IMR-90 (cell line): ENCODE data around the gene NOL12. TPM values are rescaled to one million over a fixed set of nuclear protein-coding genes. Genes with fewer than 3 reads are reported as not detected.

Source experiments
- ATAC-seq: fragments of 200-7000 bp; cut with Tn5 transposase; 2 replicates; pipeline ENCODE4 v1.9.1; 2020; ENCODE audit warnings: low read depth, mild to moderate bottlenecking, moderate library complexity
- BruUV-seq: library from RNA; stranded (reverse); fragments of 400-500 nt; replicated peaks from 2 replicates; lab custom pipeline; 2021; lab: Mats Ljungman, UMichigan
- CTCF ChIA-PET: fragments of 300-600 bp; formaldehyde crosslinking; extraction: SDS; loops from one replicate; lab custom pipeline; 2021; ENCODE audit warnings: antibody characterized with exemption; lab: Yijun Ruan, JAX
- POLR2A ChIA-PET: fragments of 300-600 bp; sonication (Branson Sonifier 250); formaldehyde crosslinking; loops from one replicate; lab custom pipeline; 2022; ENCODE audit warnings: antibody characterized with exemption; ENCODE audit not compliant: unreplicated experiment; lab: Charles Lee
- DNase-seq: peaks from one replicate; pipeline ENCODE4 v3.0.0; 2013
- H2AFZ ChIP-seq: replicated peaks from 2 replicates; pipeline ENCODE3; 2013; ENCODE audit warnings: low read length, mild to moderate bottlenecking; ENCODE audit not compliant: poor library complexity
- H2AK5ac ChIP-seq: 2 replicates; pipeline ENCODE4 v1.6.1; 2013; ENCODE audit warnings: low read depth, low read length, inconsistent platforms
- H2AK9ac ChIP-seq: replicated peaks from 2 replicates; pipeline ENCODE3; 2013; ENCODE audit warnings: mild to moderate bottlenecking, low read depth, low read length, moderate library complexity; ENCODE audit not compliant: poor library complexity
- H2BK120ac ChIP-seq: 2 replicates; pipeline ENCODE4 v1.6.1; 2013; ENCODE audit warnings: low read depth, low read length, inconsistent platforms
- H2BK15ac ChIP-seq: 3 replicates; pipeline ENCODE4 v1.6.1; 2013; ENCODE audit warnings: low read depth, low read length, inconsistent platforms
- H2BK20ac ChIP-seq: 2 replicates; pipeline ENCODE4 v1.6.1; 2013; ENCODE audit warnings: low read depth, mild to moderate bottlenecking, inconsistent platforms, low read length, moderate library complexity
- H2BK5ac ChIP-seq: 2 replicates; pipeline ENCODE4 v1.6.1; 2013; ENCODE audit warnings: mild to moderate bottlenecking, low read depth, low read length, inconsistent platforms; ENCODE audit not compliant: poor library complexity, severe bottlenecking
- H3K14ac ChIP-seq: replicated peaks from 2 replicates; pipeline ENCODE4 v1.6.1; 2013; ENCODE audit warnings: low read depth, low read length, inconsistent platforms
- H3K18ac ChIP-seq: 2 replicates; pipeline ENCODE4 v1.6.1; 2013; ENCODE audit warnings: low read depth, low read length, control low read depth
- H3K23ac ChIP-seq: 2 replicates; pipeline ENCODE4 v1.6.1; 2013; ENCODE audit warnings: low read depth, low read length, inconsistent platforms
- H3K27ac ChIP-seq: 2 replicates; pipeline ENCODE4 v1.5.1; 2013; ENCODE audit warnings: mild to moderate bottlenecking, control low read depth, low read length; ENCODE audit not compliant: insufficient read depth
- H3K27me3 ChIP-seq: 2 replicates; pipeline ENCODE4 v1.6.1; 2013; ENCODE audit warnings: low read length; ENCODE audit not compliant: control insufficient read depth, insufficient read depth
- H3K36me3 ChIP-seq: 2 replicates; pipeline ENCODE4 v1.6.1; 2013; ENCODE audit warnings: low read length, mixed read lengths; ENCODE audit not compliant: control insufficient read depth, insufficient read depth
- H3K4ac ChIP-seq: 2 replicates; pipeline ENCODE4 v1.6.1; 2013; ENCODE audit warnings: low read depth, low read length, inconsistent platforms
- H3K4me1 ChIP-seq: 2 replicates; pipeline ENCODE4 v1.6.1; 2013; ENCODE audit warnings: low read length, mixed read lengths; ENCODE audit not compliant: control insufficient read depth, insufficient read depth
- H3K4me2 ChIP-seq: 2 replicates; pipeline ENCODE4 v1.6.1; 2013; ENCODE audit warnings: low read depth, mild to moderate bottlenecking, control low read depth, low read length, moderate library complexity
- H3K4me3 ChIP-seq: 2 replicates; pipeline ENCODE4 v1.5.1; 2013; ENCODE audit warnings: low read depth, mild to moderate bottlenecking, control low read depth, low read length, moderate library complexity; ENCODE audit not compliant: insufficient read depth
- H3K56ac ChIP-seq: 2 replicates; pipeline ENCODE4 v1.6.1; 2013; ENCODE audit warnings: low read length, inconsistent platforms; ENCODE audit not compliant: insufficient read depth; ENCODE audit errors: extremely low read depth
- H3K79me1 ChIP-seq, 2 experiments: 2 replicates each; pipeline ENCODE4 v1.6.1; 2013; ENCODE audit warnings: low read length in 2 of 2, inconsistent platforms in 1 of 2, low read depth in 1 of 2
- H3K9ac ChIP-seq: 2 replicates; pipeline ENCODE4 v1.6.1; 2013; ENCODE audit warnings: low read depth, low read length, control low read depth
- H3K9me1 ChIP-seq: 2 replicates; pipeline ENCODE4 v1.6.1; 2013; ENCODE audit warnings: low read length, inconsistent platforms; ENCODE audit not compliant: insufficient read depth
- H3K9me3 ChIP-seq: 2 replicates; pipeline ENCODE4 v1.6.1; 2013; ENCODE audit warnings: low read length; ENCODE audit not compliant: control insufficient read depth, insufficient read depth
- H4K20me1 ChIP-seq: 2 replicates; pipeline ENCODE4 v1.6.1; 2013; ENCODE audit warnings: low read length, inconsistent platforms; ENCODE audit not compliant: insufficient read depth
- H4K5ac ChIP-seq: 2 replicates; pipeline ENCODE4 v1.6.1; 2013; ENCODE audit warnings: mild to moderate bottlenecking, low read depth, low read length, control low read depth
- H4K8ac ChIP-seq, 2 experiments: 2 replicates each; pipeline ENCODE4 v1.6.1; 2013; ENCODE audit warnings: low read depth in 2 of 2, low read length in 2 of 2, control low read depth in 1 of 2, inconsistent platforms in 1 of 2
- H4K91ac ChIP-seq: 2 replicates; pipeline ENCODE4 v1.6.1; 2013; ENCODE audit warnings: low read depth, low read length, inconsistent platforms; ENCODE audit not compliant: insufficient read depth
- BHLHE40 ChIP-seq: fragments of 150-350 bp; IDR thresholded peaks from 2 replicates; pipeline ENCODE4 v1.6.1; 2016; ENCODE audit warnings: mild to moderate bottlenecking, low read depth, low read length
- CEBPB ChIP-seq: IDR thresholded peaks from 2 replicates; pipeline ENCODE4 v1.6.1; 2012; ENCODE audit warnings: low read depth, low read length, improper control_type of control experiment
- CHD1 ChIP-seq: IDR thresholded peaks from 2 replicates; pipeline ENCODE4 v1.6.1; 2012; ENCODE audit warnings: low read depth, low read length, improper control_type of control experiment
- CTCF ChIP-seq: conservative IDR thresholded peaks from 2 replicates; pipeline ENCODE4 v1.5.1; 2012; ENCODE audit warnings: mild to moderate bottlenecking, low read depth, low read length, improper control_type of control experiment
- ELK1 ChIP-seq: fragments of 150-350 bp; IDR thresholded peaks from 2 replicates; pipeline ENCODE4 v1.6.1; 2016; ENCODE audit warnings: low read depth, mild to moderate bottlenecking, low read length, moderate library complexity, borderline replicate concordance
- FOS ChIP-seq: fragments of 150-350 bp; IDR thresholded peaks from 2 replicates; pipeline ENCODE4 v1.6.1; 2016; ENCODE audit warnings: low read depth, low read length
- MAZ ChIP-seq: IDR thresholded peaks from 2 replicates; pipeline ENCODE4 v1.6.1; 2012; ENCODE audit warnings: low read depth, mild to moderate bottlenecking, low read length, improper control_type of control experiment, moderate library complexity, borderline replicate concordance
- MXI1 ChIP-seq: IDR thresholded peaks from 2 replicates; pipeline ENCODE4 v1.6.1; 2012; ENCODE audit warnings: low read depth, mild to moderate bottlenecking, low read length, moderate library complexity, borderline replicate concordance
- POLR2A ChIP-seq: IDR thresholded peaks from 2 replicates; pipeline ENCODE4 v1.6.1; 2012; ENCODE audit warnings: mild to moderate bottlenecking, low read depth, low read length
- RAD21 ChIP-seq: IDR thresholded peaks from 2 replicates; pipeline ENCODE4 v1.6.1; 2012; ENCODE audit warnings: low read length, improper control_type of control experiment
- RCOR1 ChIP-seq: IDR thresholded peaks from 2 replicates; pipeline ENCODE4 v1.6.1; 2012; ENCODE audit warnings: mild to moderate bottlenecking, low read length, improper control_type of control experiment; ENCODE audit not compliant: insufficient replicate concordance
- SMC3 ChIP-seq: fragments of 150-350 bp; IDR thresholded peaks from 2 replicates; pipeline ENCODE4 v1.6.1; 2016; ENCODE audit warnings: low read depth, mild to moderate bottlenecking, antibody characterized with exemption, low read length, moderate library complexity
- USF2 ChIP-seq: fragments of 150-350 bp; IDR thresholded peaks from 2 replicates; pipeline ENCODE4 v1.6.1; 2017; ENCODE audit warnings: mild to moderate bottlenecking, antibody characterized with exemption, low read length, low read depth
- WGBS, 2 experiments: methylation state at CpG; one replicate each; pipeline versions ENCODE4 v1.1.5 to v1.1.7; 2013; ENCODE audit warnings: missing lambda C conversion rate in 2 of 2; ENCODE audit not compliant: insufficient read length in 1 of 2; ENCODE audit errors: extremely low coverage in 2 of 2; 5-methylcytosine and 5-hydroxymethylcytosine counted together
- dilution Hi-C: fragments of 300-500 bp; cut with HindIII; formaldehyde crosslinking; loops from one replicate; pipeline ENCODE4 v1.14.3; 2018; ENCODE audit warnings: low sequenced_read_pairs; ENCODE audit not compliant: unreplicated experiment
- in situ Hi-C: fragments of 300-500 bp; cut with MboI; formaldehyde crosslinking; loops from 3 replicates; pipeline ENCODE4 v1.14.3; 2019; ENCODE audit warnings: low sequenced_read_pairs, inconsistent platforms, mixed read lengths
- intact Hi-C: fragments of 100-400 bp; cut with micrococcal nuclease; formaldehyde crosslinking; loops from 2 replicates; pipeline ENCODE4 v1.10.0; 2022
- polyA plus RNA-seq, 3 experiments: library from polyadenylated mRNA; depleted of rRNA; stranded (reverse); fragments of >200 nt; gene quantifications; 2 replicates each; pipeline ENCODE4 v1.2.3, GENCODE V29; 2012; ENCODE audit warnings: low replicate concordance in 1 of 3
- total RNA-seq: library from RNA; depleted of rRNA; stranded (reverse); fragments of >200 nt; gene quantifications from 2 replicates; pipeline ENCODE4 v1.2.3, GENCODE V29; 2012

Gene NOL12
- total and polyA plus RNA-seq, 2 of the 4 experiments (the other 2 are of a cell fraction), result 16.0 to 25.6 TPM

GRCh38 chr22:37740455-37741311 lies 54.5 kb downstream of the NOL12 start:
- Histone ChIP-seq H2AFZ (peak overlapping the region; percentile 26), H4K8ac (peak overlapping the region; percentile 10 to 67; a peak in 2 of 4 replicates), H4K91ac (peak overlapping the region; percentile 62; the same call in 1 of the 2 replicates), H2AK5ac (peak overlapping the region; percentile 86), H3K4ac (peak overlapping the region; percentile 67), H3K23ac (no peak overlapping the region), H3K4me2 (no peak overlapping the region), H3K14ac (0 out of 2 replicates have a peak overlapping the region, but pooled peaks have one; percentile 14), H2AK9ac (peak overlapping the region; percentile 33), H3K18ac (peak overlapping the region; percentile 3; the same call in 1 of the 2 replicates), H3K4me3 (no peak overlapping the region), H4K5ac (peak overlapping the region; percentile 3; the same call in 1 of the 2 replicates), H3K9me1 (peaks cover 35% of the 10 kb centered on the region), H3K36me3 (no peaks in the 10 kb centered on the region), H3K9ac (no peak overlapping the region), H4K20me1 (peaks cover 3% of the 10 kb centered on the region; the same call in 1 of the 2 replicates), H3K27me3 (no peaks in the 10 kb centered on the region), H2BK5ac (no peak overlapping the region), H2BK20ac (0 out of 2 replicates have a peak overlapping the region, but pooled peaks have one; percentile 23), H3K56ac (no peak overlapping the region), H3K79me1 (peaks cover 8 to 34% of the 10 kb centered on the region in 2 experiments), H2BK15ac (peak overlapping the region; percentile 50; the same call in 1 of the 3 replicates), H3K9me3 (no peaks in the 10 kb centered on the region), H3K4me1 (peaks cover 38% of the 10 kb centered on the region), H3K27ac (peak overlapping the region; percentile 46), H2BK120ac (peak overlapping the region; percentile 38)
- dilution Hi-C loops, result no loop called here
- DNase-seq, result no peak
- BruUV-seq, result no TSS peak
- in situ Hi-C loops, result no loop called here
- WGBS, 2 experiments, result 39% methylated on average over 6 of the region's 22 CpGs; no CpG with 5 or more reads in 1 of the 2 experiments
- ChIA-PET CTCF (interaction anchor here (0.5 kb wide), 1 partner anchor 150 kb away, joined by 3 read pairs; no protein-coding TSS in a partner anchor), POLR2A (interaction anchor here (0.6 to 0.9 kb wide), 2 partner anchors 66 to 111 kb away, joined by 3 read pairs; partner anchors contain the start of gene LGALS1)
- ATAC-seq, result no peak
- intact Hi-C loops, result loop anchor here (5.0 kb wide), 1 partner anchor 43 kb away; the partner anchor contains the start of gene TRIOBP
- TF ChIP-seq CHD1 (no peak), BHLHE40 (no peak), MAZ (no peak), MXI1 (no peak), ELK1 (no peak), POLR2A (no peak), SMC3 (no peak), FOS (no peak), USF2 (no peak), RAD21 (no peak), CTCF (no peak), RCOR1 (no peak), CEBPB (no peak)
